Posterior cingulate gyrus (tissue), 11 donors: Measurements from ENCODE around the gene PRL.

Experiments used
- DNase-seq, 10 donors: peaks; one replicate each; pipeline versions ENCODE4 v3.0.0 to v3.0.0-alpha.2; 2020 to 2021; ENCODE audit warnings: mixed read lengths in 3 of 10
- intact Hi-C: fragments of 100-400 bp; cut with DNase I; formaldehyde crosslinking; loops from one replicate; pipeline ENCODE4 v1.15.1; 2023

The PRL gene

DNA sequence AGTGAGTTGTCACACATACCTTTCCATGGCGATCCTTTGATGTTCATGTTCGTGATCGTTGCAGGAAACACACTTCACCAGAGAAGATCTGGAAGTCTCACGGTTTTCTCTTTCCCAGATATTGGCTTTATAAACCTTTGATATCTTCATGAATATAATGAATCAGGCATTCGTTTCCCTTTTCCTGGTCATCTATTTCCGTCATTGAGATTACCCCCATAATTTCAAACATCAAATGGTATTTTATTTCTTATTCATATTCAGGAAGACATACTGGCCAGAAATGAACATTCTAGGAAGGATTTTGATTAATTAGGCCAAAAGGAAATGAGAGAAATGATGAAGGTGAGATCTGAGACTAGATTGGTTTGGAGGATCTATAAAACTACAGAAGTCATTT is at the start of gene PRL:
PRL (minus strand) TSS at position 101 of the 400 bp plus-strand sequence; CDS start at position 47, 54 bp downstream.
- no peak for DNase-seq
- intact Hi-C loops, result no loop called here

GRCh38 chr6:22343864-22344263 is 47.0 kb upstream of the PRL start:
- DNase-seq, result no peak
- intact Hi-C loops, result no loop called here

DNA sequence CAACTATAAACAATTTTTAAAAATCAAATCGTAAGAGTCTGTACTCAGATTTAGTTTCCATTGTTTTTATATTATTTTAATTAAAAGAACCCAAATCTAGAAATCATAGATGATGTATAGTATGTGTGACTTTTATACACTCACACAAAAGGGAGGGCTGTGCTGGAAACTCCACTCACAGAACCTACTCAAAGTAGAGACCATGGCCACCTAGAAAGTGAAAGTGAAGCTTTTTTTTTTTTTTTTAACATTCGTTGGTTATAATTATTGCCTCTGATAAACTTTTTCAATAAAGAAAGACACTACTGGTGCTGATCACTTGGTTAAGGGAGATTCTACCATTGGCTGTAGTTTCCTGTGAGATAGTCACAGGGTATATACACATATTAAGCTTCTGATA is 37.9 kb upstream of the PRL start:
- intact Hi-C loops, result loop anchor here (10.0 kb wide), 1 partner anchor 60 kb away; no protein-coding TSS in a partner anchor
- no peak for DNase-seq

- no peak for DNase-seq
- intact Hi-C loops, result loop anchor here (10.0 kb wide), 1 partner anchor 61 kb away; no protein-coding TSS in a partner anchor
These were observed 37.0 kb upstream of the PRL start for GRCh38 chr6:22333802-22334201.

- DNase-seq, result no peak
- intact Hi-C loops, result loop anchor here (10.0 kb wide), 1 partner anchor 62 kb away; no protein-coding TSS in a partner anchor
These were observed 35.9 kb upstream of the PRL start for GRCh38 chr6:22332711-22333110.

GRCh38 chr6:22332216-22332615 is 35.4 kb upstream of the PRL start:
- DNase-seq, result no peak
- intact Hi-C loops, result loop anchor here (10.0 kb wide), 1 partner anchor 63 kb away; no protein-coding TSS in a partner anchor

- no peak for DNase-seq
- intact Hi-C loops, result loop anchor here (10.0 kb wide), 1 partner anchor 64 kb away; no protein-coding TSS in a partner anchor
These were observed 34.1 kb upstream of the PRL start for GRCh38 chr6:22330941-22331340.

DNA sequence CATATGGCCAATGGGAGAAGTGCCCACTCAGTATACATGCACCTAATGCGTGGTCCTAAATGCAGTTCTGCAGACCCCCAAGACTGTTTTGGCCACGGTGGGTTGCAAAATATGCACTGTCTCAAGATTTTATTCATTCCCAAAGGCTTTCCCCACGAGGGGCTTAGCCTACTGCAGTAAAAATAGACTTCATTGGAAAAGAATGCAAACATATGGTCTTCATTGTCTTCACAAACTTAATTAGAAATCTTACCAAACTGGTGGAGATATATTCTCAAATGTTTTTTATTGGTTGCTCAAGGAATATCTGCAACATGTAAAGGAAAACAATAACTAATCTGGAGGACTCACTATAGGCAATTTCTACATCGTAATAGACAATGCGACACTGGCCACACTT is 31.6 kb upstream of the PRL start:
- no peak for DNase-seq
- intact Hi-C loops, result no loop called here

DNA sequence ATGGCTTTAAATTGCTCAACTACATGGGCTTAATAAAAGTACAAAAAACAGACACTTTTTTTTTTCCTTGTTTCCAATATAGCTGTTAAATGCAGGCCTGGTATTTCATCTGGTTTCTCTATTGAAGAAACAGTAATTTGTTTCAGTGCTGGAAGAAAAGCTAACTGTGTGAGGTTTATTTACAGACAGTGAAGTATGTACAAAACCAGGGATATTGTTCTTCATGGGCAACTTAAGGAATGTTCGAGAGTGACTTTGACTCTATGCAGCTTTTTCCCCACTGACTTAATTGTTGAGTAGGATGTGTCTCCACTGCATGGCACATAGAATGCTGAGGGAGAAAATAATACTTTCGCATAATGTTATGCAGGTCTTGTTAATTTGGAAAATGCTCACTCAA is 31.0 kb upstream of the PRL start:
- no peak for DNase-seq

GRCh38 chr6:22326500-22326899 is 29.7 kb upstream of the PRL start:
- no peak for DNase-seq
- intact Hi-C loops, result no loop called here

More for the DNA sequence above, 31.0 kb upstream of the PRL start:
- intact Hi-C loops, result no loop called here

GRCh38 chr6:22325481-22325880 is 28.6 kb upstream of the PRL start:
- intact Hi-C loops, result no loop called here
- DNase-seq, result no peak

DNA sequence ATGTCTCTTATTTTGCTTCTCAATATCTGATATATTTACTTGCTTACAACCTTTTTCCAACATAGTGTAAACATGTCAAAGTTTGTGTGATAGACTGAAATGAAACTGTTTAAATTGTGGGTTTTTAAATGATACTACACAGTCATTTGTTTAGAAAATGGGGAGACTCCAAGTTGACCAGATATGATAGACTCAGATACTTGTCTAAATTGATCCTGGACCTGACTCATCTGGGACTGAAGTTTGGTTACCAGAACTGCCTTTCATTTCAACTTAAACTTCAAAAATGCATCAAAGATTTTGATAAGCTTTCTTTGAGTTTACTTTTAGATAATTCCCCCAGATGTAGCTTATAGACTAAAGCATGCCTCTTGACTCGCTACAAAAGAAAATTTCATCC is 27.0 kb upstream of the PRL start:
- intact Hi-C loops, result no loop called here
- DNase-seq, result no peak

- no peak for DNase-seq
- intact Hi-C loops, result no loop called here
These were observed 25.5 kb upstream of the PRL start for GRCh38 chr6:22322103-22323030.

DNA sequence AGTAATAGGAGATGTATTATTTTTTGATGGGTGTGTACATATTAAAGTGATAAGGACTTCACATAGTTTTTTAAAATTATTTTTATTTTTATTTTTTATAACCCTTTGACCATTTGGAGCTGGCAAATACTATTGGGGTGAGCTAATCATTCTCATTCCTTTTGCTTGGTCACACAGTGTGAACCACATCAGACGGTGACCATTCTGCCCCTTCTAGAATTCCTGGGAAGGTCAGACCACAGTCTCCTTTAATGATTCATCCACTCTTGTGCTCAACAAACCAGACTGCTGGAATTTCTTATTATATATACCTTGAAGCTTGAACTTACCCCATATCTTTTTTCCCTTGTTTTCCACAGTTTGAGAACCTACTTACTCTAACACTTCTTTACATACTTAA is 23.9 kb upstream of the PRL start:
- no peak for DNase-seq
- intact Hi-C loops, result no loop called here

DNA sequence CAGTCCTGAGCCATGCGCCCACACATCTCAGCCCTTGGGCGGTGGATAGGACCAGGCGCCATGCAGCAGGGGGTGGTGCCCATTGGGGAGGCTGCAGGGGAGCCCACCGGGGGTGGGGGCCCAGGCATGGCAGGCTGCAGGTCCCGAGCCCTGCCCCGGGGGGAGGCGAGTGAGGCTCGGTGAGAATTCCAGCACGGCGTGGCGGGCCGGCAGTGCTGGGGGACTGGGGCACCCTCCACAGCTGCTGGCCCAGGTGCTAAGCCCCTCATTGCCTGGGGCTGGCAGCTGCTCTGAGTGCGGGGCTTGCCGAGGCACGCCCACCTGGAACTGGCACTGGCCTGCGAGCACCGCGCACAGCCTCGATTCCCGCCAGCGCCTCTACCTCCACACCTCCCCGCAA is 21.6 kb upstream of the PRL start:
- intact Hi-C loops, result no loop called here
- peak in 2 of 10 donors; percentile 48 to 80 for DNase-seq

GRCh38 chr6:22313796-22314195 is 17.0 kb upstream of the PRL start:
- no peak for DNase-seq
- intact Hi-C loops, result no loop called here

DNA sequence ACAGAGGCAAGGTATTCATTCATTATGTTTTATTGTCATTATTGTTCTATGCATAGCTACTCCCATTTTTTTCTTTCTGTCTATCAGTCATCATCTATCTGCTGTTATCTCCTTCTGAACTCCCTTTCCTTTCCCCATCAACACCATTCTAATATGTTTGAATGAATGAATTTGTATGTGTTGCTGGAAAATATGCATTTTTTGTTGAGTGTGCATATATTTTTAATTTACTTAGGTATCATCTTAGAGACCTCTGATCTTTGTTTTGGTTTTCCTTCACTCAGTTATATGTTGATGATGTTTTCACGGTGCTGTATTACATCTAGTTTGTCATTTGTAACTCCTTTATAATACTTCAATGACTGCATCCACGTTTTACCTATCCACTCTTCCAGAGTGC is 12.1 kb upstream of the PRL start:
- no peak for DNase-seq

DNA sequence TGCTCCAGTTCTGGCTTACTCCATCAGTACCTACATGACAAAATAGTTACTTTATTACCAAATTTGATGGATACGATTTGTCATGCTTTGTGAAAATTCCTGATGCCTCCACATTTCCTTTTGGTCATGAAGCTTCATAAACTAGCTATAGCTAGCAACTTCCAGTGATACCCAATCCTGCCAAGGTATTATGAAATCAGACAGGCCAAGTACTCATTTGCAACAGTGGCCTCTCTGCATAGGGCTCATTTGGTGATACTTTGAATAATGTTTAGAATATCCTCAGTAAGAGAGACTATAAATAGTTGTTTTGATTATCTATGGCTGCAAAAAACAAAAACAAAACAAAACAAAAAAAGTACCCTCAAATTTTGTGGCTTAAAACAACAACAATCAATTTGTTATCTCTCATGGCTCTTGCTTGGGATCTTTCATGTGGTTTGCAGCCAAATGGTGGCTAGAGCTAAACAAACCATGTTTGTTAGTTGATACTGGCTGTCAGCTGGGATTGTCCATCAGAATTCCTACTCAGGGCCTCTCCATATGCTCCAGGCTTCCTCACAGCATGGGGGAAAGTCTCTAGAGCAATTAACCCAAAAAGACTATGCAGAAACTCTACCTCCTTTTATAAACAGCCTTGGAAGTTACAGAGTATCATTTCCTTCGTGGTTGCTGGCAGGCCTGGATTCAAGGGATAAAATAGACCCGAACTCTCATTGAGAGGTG is 10.1 kb upstream of the PRL start:
- intact Hi-C loops, result no loop called here
- DNase-seq, result no peak

More for the DNA sequence above, 12.1 kb upstream of the PRL start:
- intact Hi-C loops, result no loop called here

DNA sequence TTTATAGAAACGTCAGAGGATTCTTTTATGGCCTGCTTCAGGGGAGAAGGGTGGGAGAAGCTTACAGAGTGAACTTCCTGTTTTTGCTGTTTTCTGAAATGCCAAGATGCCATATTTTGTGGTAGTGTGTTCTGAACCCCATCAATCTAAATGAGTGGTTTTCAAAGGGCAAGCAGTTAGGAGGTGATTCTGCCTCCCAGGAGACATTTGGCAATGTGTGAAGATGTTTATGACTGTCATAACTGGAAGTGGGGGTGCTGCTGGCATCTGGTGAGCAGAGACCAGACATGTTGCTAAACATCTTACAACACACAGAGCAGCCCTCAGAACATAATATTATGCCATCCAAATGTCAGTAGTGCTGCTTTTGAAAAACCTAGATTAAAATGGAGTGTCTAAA is 6.0 kb upstream of the PRL start:
- intact Hi-C loops, result no loop called here
- no peak for DNase-seq

- intact Hi-C loops, result no loop called here
- no peak for DNase-seq
These were observed 3.6 kb upstream of the PRL start for GRCh38 chr6:22300273-22300998.

GRCh38 chr6:22298475-22298890 is 1.6 kb upstream of the PRL start:
- no peak for DNase-seq
- intact Hi-C loops, result no loop called here
